Measurements from ENCODE around the gene PGF.
A peak's percentile ranks its signal among the peaks of the same experiment; 100 is the strongest.

The PGF gene

DNA sequence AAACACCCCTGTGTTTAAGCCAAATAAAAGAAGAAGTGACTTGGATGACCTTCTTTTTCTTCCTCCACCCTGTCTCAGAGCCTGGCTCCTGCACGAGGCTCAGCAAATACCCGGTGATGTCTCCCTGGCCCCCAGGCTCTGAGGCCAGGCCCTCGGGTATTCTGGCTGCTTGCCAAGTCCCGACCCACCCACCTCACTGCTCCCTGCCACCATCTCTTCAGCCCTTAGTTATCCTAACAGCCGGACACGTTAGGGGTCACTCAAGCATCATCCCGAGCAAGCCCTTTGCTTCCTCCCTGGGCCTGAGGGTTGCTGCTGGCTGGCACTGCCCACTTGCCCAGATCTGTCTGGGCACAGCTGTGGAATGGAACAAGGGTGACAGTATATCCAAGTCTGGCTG lies 39.6 kb downstream of the PGF start:
- no peak for DNase-seq

DNA sequence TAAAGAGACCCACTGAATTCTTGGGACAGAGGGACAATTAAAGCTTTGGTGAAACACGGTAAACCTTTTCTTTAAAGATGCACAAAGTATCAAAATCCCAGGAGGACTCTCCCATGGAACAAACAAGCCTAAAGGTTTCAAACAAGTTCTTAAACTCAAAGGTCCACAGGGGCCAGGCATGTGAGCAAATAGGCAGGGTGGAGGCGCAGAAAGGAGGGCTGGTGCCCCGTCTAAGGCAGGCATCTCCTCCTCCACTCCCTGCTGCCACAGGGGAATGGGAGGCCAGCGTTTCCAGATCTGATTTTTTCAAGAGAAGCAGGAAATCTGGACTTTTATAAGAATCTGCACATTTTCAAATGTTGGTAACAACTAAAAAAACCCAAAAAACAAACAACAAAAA lies 40.0 kb downstream of the PGF start:
- no peak for DNase-seq

DNA sequence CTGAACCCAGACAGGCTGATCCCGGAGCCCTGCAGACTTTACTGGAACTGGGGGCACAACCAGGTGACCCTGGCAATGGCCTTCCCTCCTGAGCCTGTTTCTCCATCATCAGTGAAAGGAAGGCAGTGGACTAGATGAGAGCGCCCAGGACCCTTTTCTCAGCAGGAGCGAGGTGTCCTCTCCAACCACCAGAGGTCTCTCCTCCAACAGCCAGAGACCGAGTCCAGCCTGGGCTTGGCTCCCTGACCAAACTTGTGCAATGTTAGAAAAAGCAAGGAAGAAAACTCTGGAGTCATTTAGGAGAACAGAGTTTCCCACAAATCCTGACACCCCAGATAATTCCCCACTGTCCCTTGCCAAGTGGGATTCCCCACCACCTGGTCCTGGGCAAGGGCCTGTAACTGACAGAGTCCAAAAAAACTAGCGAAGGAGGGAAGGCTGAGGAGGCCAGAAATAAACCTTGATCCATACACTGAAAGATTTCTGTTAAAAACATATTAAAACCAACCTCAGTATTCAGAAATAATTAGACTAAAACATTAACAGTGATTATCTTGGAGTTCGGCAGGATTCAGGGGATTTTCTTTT lies 41.3 kb downstream of the PGF start:
- DNase-seq, result peak; percentile 22

- no peak for DNase-seq
These were observed 41.9 kb downstream of the PGF start for GRCh38 chr14:74913393-74913910.

- DNase-seq, result no peak
These were observed 42.6 kb downstream of the PGF start for GRCh38 chr14:74912801-74913200.

- DNase-seq, result no peak
These were observed 43.3 kb downstream of the PGF start for GRCh38 chr14:74912111-74912510.

DNA sequence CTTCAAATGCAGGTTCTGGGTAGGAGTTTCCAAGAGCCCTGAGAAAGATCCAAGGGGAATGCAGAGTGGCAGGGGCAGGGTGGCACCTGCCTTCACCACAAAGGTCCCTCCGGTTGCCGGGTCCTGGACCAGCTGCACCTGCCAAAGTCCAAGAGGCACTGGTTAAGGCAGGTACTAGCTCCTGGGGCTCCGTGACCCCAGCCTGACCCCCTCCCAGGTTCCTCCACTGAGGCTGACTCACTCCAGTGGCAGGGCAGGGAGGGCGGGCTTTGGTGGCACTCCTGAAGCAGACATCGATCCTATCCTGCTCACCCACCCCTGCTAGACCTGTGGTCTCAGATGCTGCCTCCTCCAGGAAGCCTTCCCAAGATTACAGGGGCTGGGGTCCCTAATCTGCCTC lies 43.7 kb downstream of the PGF start:
- no peak for DNase-seq

- DNase-seq, result no peak
These were observed 44.2 kb downstream of the PGF start for GRCh38 chr14:74911221-74911620.

- DNase-seq, result no peak
These were observed 44.8 kb downstream of the PGF start for GRCh38 chr14:74910556-74910955.

DNA sequence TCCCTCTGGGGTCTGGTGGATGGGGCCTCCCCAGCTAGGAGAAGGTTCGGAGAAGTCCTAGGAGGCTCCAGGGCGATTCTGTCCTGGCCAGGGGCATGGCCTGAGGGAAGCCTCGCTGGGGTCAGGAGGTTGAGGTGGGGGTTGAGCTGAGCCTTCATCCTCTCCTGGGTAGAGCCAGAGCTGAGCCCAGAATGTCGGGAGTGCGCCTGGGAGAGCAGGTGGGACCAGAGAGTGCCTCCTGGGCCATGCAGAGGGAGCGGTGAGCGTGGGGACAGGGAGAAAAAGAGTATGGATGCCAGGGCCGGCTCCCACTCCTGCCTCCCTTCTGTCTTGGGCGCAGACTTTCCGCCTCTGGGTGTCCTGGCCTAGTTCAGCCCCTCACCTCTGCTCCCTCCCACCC lies 45.5 kb downstream of the PGF start:
- DNase-seq, result no peak

- DNase-seq, result no peak
These were observed 45.9 kb downstream of the PGF start for GRCh38 chr14:74909501-74909900.

DNA sequence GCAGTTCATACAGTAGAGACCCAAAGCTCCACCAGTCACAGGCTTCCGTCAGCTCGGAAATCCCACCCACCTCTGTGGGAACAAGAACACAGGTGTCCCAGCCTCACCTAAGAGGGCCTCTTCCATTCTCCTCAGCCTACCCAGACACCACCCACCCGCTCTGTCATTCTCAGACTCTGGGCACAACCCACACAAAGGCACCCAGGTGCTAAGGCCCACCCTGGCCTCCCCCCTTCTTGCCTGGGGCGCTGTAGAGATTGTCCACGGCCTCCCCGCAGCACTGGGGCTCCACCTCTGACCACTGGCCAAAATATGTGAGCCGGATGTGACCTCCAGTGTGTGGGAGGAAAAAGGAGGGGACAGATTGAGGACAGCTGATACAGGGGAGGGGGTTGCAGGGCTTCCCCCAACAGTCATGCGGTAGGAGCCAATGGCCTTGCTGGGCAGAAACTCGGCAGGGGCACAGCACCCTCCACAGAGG lies 46.5 kb downstream of the PGF start:
- no peak for DNase-seq

DNA sequence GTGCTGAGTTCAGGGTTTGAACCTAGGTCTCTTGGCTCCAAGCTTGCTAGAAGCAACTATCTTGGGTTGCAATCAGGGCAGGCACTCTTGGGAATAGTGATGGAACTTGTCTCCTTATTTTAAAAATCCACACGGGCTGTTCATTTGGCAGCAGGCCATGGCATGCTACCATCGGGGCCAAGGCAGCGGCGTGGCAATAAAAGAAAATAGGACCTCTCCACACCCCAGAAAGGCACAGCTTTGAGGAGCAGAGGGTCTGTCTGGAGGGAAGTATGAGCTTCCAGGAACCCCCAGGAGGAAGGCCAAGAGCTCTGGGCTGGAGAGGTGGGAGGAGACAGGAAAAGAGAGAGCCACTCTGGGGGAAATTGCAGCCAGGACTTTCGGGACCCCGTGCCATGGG lies 47.7 kb downstream of the PGF start:
- no peak for DNase-seq

GRCh38 chr14:74906925-74907521 lies 48.4 kb downstream of the PGF start:
- DNase-seq, result no peak

DNA sequence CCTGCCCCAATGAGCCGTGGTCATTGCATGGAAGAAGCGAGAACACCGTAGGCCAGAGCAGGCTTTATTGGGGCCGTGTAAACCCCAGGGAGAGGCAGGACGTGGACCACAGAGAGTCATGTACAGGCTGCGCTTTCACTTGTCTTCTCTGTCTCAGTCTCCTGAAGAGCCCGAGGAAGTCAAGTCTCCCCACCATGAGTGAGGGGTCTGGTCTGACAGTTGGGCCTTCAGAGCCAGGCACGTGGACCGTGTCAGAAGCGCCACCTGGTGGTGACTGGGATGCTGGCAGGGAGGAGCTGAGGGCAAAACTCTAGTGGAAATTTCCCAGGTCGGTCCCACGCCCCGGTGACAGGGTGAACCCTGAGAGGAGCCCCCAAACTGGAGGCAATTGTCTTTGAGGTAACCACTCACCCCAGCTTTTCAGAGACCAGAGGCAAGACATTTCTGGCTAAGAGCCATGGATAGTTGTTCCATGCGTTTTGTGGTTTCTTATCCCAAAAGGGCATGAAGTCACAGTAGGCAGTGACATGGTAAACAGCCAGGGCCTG lies 49.7 kb downstream of the PGF start:
- peak; percentile 46 for DNase-seq

- no peak for DNase-seq
These were observed 50.5 kb downstream of the PGF start for GRCh38 chr14:74904635-74905503.

- DNase-seq, result no peak
These were observed 52.3 kb downstream of the PGF start for GRCh38 chr14:74902941-74903705.

DNA sequence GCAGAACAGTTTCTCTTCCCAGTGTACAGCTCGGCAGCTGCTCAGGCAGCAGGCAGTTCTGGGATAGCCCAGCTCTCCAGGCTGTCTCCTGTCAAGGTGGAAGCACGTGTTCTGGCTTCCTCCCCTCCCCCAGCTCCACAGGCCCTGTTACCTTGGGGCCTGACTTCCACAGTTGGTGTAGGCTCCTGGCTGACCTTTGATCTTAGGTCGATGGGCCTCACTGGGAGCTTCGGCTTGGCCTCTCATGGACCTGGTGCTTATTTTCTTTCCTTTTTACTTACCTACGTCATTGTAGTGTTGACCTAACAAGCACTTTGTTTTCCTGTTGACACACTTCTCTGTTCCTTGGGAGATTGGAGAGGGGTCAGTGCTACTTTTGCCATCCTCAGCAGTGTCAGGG lies 56.7 kb downstream of the PGF start:
- DNase-seq, result no peak

- no peak for DNase-seq
These were observed 57.3 kb downstream of the PGF start for GRCh38 chr14:74898083-74898482.

- no peak for DNase-seq
These were observed 57.8 kb downstream of the PGF start for GRCh38 chr14:74897642-74898041.

- DNase-seq, result no peak
These were observed 59.0 kb downstream of the PGF start for GRCh38 chr14:74896400-74896799.

DNA sequence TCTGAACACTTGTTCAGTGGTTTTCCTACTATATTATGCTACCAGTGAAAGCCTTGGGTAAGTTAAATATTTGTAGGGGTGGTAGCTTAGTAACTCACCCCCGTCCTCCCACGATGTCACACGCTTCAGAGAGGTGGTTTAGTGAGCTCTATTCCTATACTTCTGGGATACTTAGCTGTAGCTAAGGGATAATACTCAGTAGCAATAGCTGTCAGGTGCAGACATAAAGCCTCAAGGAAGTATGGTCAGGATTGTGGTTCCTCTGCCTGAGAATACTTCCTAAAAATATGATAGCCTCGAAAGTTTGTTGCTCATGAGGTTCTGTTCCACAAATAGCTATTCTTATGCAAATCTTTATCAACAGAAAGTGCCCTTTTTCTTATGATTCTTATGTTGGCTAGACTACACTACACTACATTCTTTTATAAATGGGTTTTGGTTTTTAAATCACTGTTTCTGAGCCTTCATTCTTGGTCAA lies 61.7 kb downstream of the PGF start:
- peak; percentile 46 for DNase-seq

DNA sequence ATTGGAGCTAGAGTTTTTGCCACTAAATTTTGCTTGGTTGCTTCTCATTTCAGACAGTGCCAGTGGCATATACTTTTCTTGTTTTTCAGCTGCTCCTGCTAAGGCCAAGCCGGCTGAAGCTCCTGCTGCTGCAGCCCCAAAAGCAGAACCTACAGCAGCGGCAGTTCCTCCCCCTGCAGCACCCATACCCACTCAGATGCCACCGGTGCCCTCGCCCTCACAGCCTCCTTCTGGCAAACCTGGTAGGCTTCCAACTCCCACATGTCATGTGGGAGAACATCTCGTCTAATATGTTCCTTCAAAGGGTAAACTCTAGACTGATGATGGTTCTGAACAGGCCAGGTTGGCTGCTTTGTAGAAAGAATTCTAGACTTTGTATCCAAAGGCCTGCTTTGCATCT lies 62.7 kb downstream of the PGF start:
- DNase-seq, result peak; percentile 37
